A204.1 (cell line): ENCODE data around the gene FGB.
"Not testable (repeated sequence)": the region's sequence is repeated elsewhere in the genome, so short reads cannot be mapped to it uniquely, and the experiment has no call there.

ENCODE experiments used
- FAIRE-seq: peaks from 2 replicates; lab custom pipeline; 2012; peaks lifted over from hg19 to GRCh38; lab: Jason Lieb, UNC

The FGB gene

DNA sequence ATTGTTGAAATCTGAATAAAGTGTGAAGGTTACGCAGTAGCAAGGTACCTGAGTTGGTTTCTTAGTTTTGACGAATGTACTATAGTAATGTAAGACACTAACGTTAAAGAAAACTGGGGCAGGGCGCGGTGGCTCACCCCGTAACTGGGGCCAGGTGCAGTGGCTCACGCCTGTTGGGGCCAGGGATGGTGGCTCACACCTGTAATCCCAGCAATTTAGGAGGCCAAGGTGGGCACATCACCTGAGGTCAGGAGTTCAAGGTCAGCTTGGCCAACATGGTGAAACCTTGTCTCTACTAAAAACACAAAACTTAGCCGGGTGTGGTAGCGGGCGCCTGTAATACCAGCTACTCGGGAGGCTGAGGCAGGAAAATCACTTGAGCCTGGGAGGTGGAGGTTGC is 34.5 kb downstream of the FGB start:
- not testable (repeated sequence) for FAIRE-seq

DNA sequence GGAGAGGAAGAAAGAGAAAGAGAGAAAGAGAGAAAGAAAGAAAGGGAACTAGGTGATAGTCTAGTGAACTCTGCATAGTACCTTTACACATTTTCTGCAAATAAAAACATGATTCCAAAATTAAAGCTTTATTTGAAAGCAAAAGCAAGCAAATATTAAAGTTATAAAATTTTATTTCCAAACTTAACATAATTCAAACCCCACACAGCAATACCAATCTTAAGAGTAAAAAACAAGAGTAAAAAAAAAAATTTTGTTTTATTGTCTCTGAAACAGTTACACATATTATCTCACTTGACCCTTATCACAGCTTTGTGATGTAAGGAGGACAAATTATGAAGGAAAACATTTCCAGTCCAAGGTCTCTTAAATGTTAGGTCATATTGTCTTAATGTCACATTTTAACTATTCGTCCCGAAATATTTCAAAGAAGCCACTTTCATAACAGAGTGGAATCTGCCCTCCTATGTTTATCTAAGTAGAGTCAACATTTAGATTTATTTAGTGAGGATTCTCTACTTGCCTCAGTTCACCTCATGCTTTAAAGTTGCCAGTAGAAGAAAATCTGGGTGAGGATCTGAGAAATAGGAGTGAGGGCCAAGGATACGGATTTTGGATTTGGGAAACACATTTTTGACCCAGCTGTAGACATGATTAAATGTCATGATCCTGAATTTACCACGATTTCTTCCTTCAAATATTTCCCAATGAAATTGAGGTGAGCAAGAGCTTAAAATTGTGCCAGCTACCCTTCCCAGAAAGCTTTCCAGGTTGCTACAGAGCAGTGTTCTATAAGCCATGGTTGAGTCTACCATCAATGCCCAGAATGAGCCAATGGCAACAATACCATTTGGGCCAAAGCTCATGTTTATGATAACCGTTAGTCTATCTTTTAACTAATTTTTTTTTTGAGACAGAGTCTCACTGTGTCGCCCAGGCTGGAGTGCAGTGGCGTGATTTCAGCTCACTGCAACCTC is 35.3 kb downstream of the FGB start:
- no peak for FAIRE-seq

DNA sequence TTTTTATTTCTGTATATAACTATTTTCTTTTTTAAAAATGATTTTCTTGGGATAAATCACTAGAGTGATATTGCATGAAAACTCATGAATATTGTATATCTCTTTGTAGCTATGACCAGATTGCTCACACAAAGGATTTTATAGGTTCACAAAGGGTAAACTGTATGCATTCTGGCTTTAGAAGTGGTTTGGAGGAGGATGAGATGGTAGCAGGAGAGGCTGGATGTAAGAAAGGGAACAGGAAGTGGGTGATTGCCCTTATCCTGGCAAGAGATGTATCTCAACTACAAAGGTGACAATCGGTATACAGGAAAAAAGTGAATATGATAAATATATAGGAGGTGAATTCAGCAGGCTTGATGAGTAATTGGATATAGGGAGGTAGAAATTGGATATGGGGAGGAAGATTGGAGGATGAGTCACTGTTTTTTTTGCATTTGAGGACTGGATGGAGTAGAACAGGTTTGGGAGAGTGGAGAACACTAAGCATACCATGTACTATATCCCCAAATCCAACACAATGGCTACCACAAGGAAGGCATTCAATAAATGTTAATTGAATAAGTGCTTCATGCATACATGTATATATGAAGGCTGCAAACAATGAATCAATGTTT is 39.7 kb downstream of the FGB start:
- FAIRE-seq = no peak

DNA sequence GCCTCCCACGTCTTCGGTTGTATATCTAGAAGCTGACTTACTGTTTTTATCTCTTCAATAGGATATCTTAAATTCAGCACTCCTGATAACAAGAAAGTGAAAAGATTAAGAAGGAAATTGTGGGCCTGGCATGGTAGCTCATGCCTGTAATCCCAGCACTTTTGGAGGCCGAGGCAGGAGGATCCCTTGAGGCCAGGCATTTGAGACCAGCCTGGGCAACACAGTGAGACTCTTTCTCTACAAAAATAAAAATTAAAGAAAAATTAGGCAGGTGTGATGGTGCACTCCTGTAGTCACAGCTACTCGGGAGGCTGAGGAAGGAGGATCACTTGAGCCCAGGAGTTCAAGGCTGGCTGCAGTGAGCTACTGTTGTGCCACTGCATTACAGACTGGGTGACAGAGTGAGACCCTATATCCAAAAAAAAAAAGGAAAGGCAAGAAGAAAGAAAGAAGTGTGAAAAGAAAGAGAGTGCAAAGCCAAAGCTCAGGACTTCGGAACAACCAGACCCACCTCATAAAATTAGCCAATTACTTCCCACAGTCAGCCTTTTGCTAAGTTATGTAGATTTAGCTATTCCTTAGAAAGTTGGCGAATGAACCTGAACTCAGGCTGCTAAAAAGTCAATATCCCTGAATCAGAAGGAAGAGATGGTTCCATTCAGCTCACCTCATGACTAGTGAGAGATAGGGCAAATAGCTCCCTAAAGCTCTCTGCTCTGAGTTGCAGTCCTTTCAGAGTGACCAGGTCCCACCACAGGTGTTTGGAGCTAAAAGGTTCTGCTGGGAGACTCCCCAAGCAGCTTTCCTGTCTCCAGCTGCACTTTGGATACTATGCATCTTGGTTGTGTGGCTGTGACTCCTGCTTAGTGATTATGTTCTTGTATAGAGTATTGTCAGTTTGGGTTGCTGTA is 40.5 kb downstream of the FGB start:
- FAIRE-seq = no peak

DNA sequence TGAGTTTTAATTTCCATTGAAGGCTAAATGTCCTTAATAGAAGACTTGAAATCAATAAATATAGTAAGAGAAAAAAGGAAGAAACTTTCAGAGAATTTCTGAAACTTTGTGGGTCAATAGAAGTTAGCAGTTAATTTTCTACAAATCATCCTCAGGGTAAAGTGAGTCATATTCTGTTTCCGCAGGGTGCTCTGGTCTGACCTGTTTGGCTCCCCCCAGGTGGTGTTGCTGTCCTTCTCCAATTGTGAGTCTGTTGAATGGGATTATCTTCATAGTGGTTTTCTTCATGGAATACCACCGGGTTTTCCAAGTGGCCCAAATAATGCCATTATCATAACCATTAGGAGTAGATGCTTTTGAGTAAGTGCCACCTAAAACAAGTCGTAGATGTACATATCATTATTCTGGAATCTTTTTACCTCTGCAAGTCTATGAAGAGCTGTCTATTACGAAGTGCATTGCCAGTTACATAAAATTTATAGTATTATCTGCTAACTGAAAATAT is 41.9 kb downstream of the FGB start:
- FAIRE-seq = no peak

DNA sequence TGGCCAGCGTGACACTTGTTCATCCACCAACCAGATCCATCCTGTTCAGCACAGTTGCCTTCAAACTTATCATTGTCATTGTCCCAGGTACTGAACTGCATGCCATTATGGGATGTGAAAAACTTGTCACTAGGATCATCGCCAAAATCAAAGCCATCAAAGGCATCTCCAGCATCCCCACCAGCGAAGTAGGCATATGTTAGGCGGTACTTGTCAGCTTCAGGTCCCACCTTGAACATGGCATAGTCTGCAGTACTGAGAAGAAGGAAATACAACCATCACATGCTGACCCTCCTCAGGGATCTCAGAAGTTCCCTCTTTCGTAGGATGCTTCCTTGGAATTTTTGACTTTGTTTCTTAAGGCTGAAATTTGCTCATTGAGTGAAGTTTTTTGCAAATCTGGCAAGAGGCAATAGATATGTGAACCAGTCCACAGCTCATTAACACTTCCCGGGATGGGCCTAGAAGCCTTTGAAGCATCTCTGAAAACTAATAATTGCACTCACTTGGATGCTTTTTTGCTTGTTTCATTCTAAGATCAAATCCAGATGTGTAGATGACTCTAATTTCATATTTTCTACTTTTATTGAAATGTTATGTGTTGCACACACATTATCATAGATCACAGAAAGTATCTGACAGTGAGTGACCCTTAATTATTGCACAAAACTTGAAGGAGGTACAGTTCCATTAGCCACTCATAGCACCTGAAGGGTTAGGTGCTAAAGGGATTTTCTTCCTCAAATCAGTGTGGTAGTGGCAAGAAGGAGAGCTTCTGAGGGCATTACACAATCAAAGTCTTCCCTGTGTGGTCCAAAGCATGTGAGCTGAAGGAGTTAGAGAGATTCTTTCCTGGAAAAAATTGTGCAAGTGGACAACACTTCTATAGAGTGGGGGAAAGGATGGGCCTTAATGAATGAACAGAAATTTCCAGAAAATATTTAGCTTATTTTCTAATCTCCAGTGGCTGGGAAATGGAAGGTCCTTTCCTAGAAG is 44.2 kb downstream of the FGB start:
- no peak for FAIRE-seq

DNA sequence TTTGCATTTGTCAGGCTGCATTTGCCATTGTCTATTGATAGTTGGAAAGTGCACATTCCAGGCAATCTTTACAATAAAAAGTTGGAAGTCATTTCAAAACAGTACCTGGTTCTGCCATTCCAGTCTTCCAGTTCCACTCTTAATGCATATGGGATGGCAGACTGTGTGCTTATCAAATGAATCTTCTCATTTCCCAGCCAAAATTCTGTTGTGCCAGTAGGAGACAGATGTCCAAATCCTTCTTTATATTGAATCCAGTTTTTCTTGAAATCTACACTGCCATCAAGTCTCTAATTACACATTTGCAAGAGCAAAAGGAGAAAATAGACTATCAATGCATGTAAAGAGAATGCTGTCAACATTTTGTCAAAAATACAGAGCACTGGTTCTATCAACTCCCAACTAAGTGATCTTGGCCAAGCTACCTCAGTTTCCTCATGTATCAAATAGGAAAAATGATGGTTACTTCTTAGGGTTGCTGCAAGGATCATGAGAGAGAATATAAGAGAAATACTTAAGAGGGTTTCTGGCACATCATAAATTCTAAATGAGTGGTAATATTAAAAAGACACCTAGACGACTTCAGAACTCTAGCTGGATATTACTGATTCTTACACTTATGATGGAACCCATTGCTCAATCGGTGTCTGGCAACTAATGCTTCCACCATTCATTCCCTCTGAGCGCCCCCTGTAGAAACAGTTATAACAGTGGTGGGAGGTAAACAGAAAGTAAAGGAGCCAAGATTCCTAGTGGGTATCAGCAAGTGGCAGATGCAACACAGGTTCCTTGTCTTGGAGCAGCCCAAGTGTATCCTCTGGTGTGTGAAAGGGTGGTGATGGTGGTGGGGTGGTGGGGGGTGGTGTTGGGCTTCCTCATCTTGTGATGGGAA is 45.8 kb downstream of the FGB start:
- FAIRE-seq = no peak

DNA sequence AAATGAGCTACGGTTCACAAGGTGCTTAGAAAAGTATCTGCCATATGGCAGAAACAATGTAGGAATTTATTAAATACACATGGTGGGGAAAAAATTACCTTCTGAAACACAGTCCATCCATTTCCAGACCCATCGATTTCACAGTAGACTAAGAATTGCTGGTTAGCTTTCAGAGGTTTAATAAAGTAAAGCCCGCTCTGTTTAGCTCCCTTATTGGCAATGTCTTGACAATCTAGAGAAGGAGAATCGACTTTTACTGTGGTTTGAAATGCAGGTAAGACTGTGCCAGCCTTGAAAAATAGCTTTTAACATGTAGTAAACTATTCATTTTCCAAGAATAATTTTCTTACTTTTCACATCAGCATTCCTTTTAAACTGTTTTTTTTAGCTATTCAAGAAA is 46.7 kb downstream of the FGB start:
- no peak for FAIRE-seq

DNA sequence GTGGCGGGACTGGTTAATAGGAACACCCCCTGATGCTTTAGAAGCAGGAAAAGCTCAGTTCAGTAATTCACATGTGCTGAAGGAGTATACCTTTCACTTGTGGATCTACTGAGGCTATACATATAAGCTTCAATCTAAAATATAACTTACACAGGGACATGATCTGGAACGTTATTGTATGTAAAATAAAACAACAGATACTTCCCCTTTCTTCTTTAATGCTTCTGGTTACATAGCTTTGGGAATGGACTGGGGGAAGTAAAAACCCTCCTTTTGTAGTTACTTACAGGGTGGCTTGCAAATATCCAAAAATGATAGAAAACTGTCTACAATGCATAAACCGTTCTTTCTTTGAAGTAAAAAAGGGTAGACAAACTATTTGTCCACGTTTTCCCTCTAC is 47.8 kb downstream of the FGB start:
- FAIRE-seq = no peak

DNA sequence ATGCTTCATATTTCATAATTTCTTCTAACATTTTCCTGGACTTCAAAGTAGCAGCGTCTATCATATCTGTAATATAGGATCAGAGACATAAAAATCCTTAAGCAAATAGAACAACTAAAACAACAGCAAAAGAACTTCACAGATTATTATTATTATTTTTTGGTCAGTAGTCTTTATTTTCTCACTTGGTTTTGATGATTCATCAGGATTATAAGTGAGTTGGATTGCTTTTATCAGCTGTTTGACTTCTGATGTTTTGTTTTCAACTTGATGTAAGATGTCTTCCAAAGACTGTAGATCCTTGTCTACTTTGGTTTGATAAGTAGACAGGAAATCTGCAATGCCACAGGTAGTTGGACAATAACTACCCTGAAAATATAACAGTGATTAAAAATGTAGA is 49.0 kb downstream of the FGB start:
- no peak for FAIRE-seq

DNA sequence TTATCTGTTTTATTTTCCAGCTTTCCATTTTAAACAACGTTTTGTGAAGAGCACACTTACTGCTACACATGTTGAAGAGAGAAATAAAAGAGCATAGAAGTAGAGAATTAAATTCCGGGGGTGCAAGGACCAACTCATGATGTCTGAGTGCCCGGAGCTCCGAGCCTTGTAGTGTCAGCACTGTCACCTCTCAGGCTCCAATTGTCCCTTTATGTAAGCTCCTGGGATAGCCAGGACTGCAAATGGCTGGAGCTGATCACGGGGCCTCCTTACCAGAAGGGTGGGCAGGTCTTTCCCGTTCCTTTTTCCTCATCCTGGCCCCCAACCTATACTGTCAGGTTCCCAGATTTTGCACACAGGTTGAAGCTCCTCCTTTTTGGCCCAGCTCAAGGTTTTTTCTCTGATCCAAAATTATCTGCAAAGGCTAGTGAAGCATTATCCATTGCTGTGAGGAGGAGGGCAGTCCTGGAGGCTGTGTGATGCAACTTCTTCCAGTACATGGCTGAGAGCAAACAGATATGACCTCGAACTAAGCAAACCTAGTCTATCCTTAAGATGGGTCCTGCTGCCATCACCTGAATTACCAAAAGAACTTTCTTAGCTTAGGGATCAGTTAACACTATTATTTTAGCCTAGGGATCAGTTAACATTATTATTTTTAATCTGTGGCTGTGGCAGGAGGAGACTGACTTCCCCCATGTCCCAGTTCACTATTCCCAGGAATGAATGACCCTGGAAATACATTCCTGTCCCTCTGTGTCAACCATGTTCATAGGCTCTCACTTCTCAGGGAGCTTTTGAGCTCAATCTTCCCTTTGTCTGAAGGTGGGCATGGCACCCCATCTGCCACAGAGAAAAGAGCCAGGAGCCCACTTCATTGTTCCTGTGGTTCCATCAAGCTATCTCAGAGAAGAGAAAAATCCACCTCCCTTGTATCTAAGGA is 49.9 kb downstream of the FGB start, which contains the start of gene FGG:
TSS of gene FGG (minus strand) at position 185 of the 943 bp plus-strand sequence. CDS start at position 138, 47 bp downstream.
- no peak for FAIRE-seq

DNA sequence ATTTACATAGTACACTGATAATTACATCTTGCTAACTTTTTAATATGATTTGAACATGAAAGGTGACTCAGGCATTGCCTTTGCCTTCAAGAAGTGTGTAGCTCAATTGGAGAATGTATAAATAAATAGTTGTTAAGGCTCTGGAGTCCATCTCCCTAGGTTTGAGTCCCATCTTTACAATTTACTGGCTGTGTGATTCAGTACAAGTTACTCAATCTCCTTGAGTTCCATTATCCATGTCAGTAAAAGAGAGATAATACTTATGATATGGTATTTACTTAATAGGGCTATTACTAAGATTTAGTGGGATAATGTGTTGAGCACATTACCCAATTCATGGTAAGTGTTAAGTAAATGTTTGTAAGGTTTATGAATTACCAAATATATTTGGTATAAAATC is 51.5 kb downstream of the FGB start:
- FAIRE-seq = no peak

DNA sequence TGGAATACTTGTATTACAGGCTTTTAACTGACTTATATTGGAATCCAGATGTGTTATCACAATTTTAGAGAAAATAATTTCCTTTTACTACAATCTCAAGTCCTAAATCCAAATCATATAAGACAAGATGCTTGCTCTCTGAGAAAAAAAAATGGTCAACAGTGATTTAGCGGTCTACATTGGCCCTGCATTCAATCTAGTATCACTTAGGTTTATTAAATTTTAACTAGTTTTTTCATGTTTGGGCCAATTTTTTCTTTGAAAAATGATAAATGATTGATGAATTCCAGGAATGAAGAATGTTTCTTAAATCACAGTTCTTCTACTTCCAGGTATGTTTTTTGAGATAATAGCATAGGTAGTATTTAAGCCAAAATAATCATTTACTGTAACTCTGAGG is 52.4 kb downstream of the FGB start:
- no peak for FAIRE-seq

DNA sequence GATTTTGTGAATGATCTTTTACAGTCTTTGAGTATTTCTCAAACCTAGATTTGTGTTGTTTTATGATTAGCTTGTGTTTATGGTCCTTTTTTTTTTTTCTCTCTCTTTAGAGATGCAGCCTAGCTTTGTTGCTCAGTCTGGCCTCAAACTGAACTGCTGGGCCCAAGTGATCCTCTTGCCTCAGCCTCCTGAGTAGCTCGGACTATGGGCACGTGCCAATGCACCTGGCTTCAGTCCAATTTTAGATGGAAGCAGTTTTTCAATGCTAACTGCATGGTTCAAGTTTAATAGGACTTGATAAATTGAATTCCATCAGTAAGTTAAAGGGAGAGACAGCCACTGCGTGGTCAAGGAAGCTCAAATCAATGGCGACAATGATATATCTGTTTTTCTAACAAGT is 53.5 kb downstream of the FGB start:
- no peak for FAIRE-seq

DNA sequence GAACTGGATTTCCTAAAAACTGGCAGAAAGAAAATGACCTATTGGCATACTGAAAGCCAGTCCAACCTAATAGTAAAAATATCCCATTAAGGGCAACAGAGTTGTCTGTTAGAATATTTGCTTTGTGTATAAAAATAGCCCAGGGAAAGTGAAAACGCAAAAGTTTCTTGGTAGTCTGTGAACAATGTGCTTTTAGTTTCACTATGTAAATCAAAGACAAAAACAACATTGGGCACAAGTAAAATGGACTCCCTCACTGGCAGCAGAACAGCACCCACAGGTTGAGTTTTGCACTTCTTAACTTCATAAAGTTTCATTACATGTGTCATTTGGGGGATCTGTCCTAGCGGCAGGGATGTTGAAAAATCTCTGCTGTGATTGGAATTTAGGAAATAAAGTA is 53.9 kb downstream of the FGB start:
- no peak for FAIRE-seq

DNA sequence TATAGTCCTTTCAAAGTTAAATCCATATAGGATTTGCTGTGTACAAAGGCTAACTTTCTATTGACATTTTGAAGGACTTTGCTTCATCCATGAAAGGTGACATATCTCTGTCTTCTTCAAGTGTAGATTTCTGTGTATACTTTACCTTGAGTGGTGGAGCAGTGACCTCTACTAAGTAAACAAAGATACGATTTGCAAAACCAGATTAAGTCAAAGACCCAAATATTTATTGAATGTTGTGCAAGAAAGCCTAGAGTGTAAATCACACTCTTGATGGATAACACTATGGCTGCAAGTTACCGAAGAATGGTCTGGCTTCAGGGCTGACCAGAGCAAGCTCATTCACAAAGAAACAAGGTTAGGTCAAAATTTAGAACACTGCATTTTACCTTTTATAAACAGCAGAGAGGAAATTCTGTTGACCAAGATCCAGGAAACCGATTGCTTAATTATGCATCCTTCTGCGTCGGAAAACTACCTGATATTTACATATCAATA is 55.1 kb downstream of the FGB start:
- no peak for FAIRE-seq

DNA sequence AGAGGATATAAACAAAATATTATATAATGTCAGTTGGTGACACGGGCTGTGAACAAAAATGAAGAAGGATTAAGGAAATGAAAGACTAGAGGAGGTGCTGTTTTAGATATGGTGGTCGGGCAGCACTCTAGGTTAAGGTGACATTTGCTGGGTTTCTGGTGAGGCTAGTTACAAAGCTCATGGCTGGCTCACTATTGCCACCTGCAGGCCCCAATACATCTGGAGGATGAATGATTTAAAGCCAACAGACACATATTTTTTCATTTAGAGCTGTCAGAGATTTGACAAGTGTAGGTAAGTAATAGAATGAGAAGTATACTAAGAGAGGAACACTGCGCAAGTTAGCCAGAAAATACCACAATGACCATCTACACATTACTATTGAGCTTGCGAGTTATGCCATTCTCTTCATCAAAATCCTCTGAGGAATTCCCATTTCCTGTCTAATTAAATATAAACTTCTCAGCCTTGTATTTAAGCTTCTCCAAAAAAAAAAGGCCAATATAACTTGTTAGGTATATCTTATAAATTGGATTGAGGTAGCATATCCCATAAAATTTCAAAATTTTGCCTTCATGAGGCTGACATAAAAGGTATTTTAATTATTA is 56.0 kb downstream of the FGB start:
- no peak for FAIRE-seq

DNA sequence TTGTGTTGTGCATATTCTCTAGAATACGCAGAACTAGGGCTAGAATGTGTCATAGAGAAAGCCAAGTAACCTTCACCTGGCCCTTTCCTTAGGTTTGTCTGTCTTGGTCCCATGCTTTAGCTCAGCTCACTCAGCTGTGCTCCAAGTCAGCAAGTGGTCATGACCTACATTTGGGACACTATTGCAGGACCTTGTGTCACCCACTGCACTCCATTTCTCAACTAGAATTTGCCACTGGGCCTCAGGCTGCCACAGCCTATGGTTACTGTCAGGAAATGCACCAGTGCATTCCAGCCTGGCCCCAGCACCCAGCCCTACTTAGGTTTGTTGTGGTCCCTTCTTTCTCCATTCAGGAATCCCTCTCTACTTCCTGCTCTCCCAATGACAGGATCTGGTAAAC is 57.3 kb downstream of the FGB start:
- no peak for FAIRE-seq
